Parathyroid adenoma (tissue), 2 donors: ENCODE results near the gene SCAMP5.

Experiments used
- H2AFZ ChIP-seq: fragments of 300-600 bp; sonication (generic); one replicate; pipeline ENCODE4 v1.7.0; 2017; ENCODE audit warnings: antibody characterized with exemption, mild to moderate bottlenecking
- H3K27ac ChIP-seq: fragments of 300-600 bp; sonication (generic); one replicate; pipeline ENCODE4 v1.7.0; 2017
- H3K27me3 ChIP-seq: fragments of 300-600 bp; sonication (generic); one replicate; pipeline ENCODE4 v1.7.0; 2017; ENCODE audit warnings: low read length; ENCODE audit not compliant: control insufficient read depth, insufficient read depth
- H3K36me3 ChIP-seq: fragments of 300-600 bp; sonication (generic); one replicate; pipeline ENCODE4 v1.7.0; 2017; ENCODE audit warnings: low read length; ENCODE audit not compliant: control insufficient read depth, insufficient read depth
- H3K4me1 ChIP-seq: fragments of 300-600 bp; sonication (generic); one replicate; pipeline ENCODE4 v1.7.0; 2017; ENCODE audit warnings: control low read depth
- H3K4me2 ChIP-seq: fragments of 300-600 bp; sonication (generic); one replicate; pipeline ENCODE4 v1.7.0; 2017; ENCODE audit warnings: low read length
- H3K4me3 ChIP-seq: fragments of 300-600 bp; sonication (generic); one replicate; pipeline ENCODE4 v1.7.0; 2017; ENCODE audit warnings: low read depth, low read length
- H3K79me2 ChIP-seq: fragments of 300-600 bp; sonication (generic); one replicate; pipeline ENCODE4 v1.7.0; 2017; ENCODE audit warnings: control low read depth
- H3K9ac ChIP-seq: fragments of 300-600 bp; sonication (generic); one replicate; pipeline ENCODE4 v1.7.0; 2017; ENCODE audit warnings: mild to moderate bottlenecking
- H3K9me3 ChIP-seq: fragments of 300-600 bp; sonication (generic); one replicate; pipeline ENCODE4 v1.7.0; 2017; ENCODE audit warnings: low read length; ENCODE audit not compliant: control insufficient read depth
- CTCF ChIP-seq: fragments of 300-600 bp; sonication (generic); IDR thresholded peaks from one replicate; pipeline ENCODE4 v1.7.0; 2017; ENCODE audit warnings: antibody characterized with exemption, mild to moderate bottlenecking
- donor health status: primary hyperparathyroidism.

The SCAMP5 gene

GRCh38 chr15:75019916-75020315 lies 24.6 kb downstream of the SCAMP5 start:
- Histone ChIP-seq H3K4me2 (no peak overlapping the region), H3K27ac (no peak overlapping the region), H3K27me3 (no peaks in the 10 kb centered on the region), H3K9me3 (no peaks in the 10 kb centered on the region), H3K4me1 (peaks cover 9% of the 10 kb centered on the region), H3K9ac (no peak overlapping the region), H3K4me3 (no peak overlapping the region), H3K79me2 (peaks cover 2% of the 10 kb centered on the region), H2AFZ (no peak overlapping the region), H3K36me3 (no peaks in the 10 kb centered on the region)
- TF ChIP-seq CTCF, result no peak

- Histone ChIP-seq H3K36me3 (no peaks in the 10 kb centered on the region), H3K4me2 (no peak overlapping the region), H3K27me3 (no peaks in the 10 kb centered on the region), H3K9me3 (no peaks in the 10 kb centered on the region), H2AFZ (no peak overlapping the region), H3K4me3 (no peak overlapping the region), H3K9ac (no peak overlapping the region), H3K4me1 (peaks cover 7% of the 10 kb centered on the region), H3K27ac (no peak overlapping the region), H3K79me2 (peaks cover 2% of the 10 kb centered on the region)
- no peak for TF ChIP-seq CTCF
Observed at GRCh38 chr15:75021341-75021740, 26.0 kb downstream of the SCAMP5 start.

GRCh38 chr15:75022783-75023180 lies 27.4 kb downstream of the SCAMP5 start:
- Histone ChIP-seq H3K9me3 (no peaks in the 10 kb centered on the region), H3K4me2 (no peak overlapping the region), H3K36me3 (no peaks in the 10 kb centered on the region), H2AFZ (no peak overlapping the region), H3K4me1 (peaks cover 3% of the 10 kb centered on the region), H3K9ac (no peak overlapping the region), H3K4me3 (peak overlapping the region; percentile 97), H3K27ac (no peak overlapping the region), H3K79me2 (peaks cover 5% of the 10 kb centered on the region), H3K27me3 (no peaks in the 10 kb centered on the region)
- TF ChIP-seq CTCF, result no peak

- no peak for TF ChIP-seq CTCF
- peaks cover 3% of the 10 kb centered on the region for H3K4me1 ChIP-seq
- H3K4me3 ChIP-seq, result peak within 1 kb of the TSS; percentile 97
- no peaks in the 10 kb centered on the region for H3K9me3 ChIP-seq
- H3K27me3 ChIP-seq, result no peaks in the 10 kb centered on the region
- peaks cover 7% of the 10 kb centered on the region for H3K79me2 ChIP-seq
- H3K4me2 ChIP-seq, result peak within 1 kb of the TSS; percentile 81
- no peaks in the 10 kb centered on the region for H3K36me3 ChIP-seq
- H3K27ac ChIP-seq, result peak within 1 kb of the TSS; percentile 87
- H3K9ac ChIP-seq, result peak within 1 kb of the TSS; percentile 87
- peak within 1 kb of the TSS; percentile 86 for H2AFZ ChIP-seq
Observed at GRCh38 chr15:75023181-75023871, 28.0 kb downstream of the SCAMP5 start, which contains the start of gene PPCDC. PPCDC (plus strand) TSS chr15:75023590; CDS start chr15:75028319, 4,729 bp downstream.
